ENCODE measurements around the gene GLT6D1. TPM values are rescaled to one million over a fixed set of nuclear protein-coding genes. Genes with fewer than 3 reads are reported as not detected.

The GLT6D1 gene
- total RNA-seq, 4 donors from 2014 or later: not detected

- no peak for DNase-seq
- Histone ChIP-seq H3K27ac (no peak overlapping the region), H3K4me3 (no peak overlapping the region), H3K4me1 (no peaks in the 10 kb centered on the region), H3K9me3 (no peaks in the 10 kb centered on the region), H3K27me3 (peaks cover 17% of the 10 kb centered on the region), H3K36me3 (no peaks in the 10 kb centered on the region)
- in situ Hi-C loops (cut with MboI; ENCODE audit: low pct_ligation_motif_present in 1 of 4, low pct_unique_long_range_greater_than_20kb in 1 of 4, low sequenced_read_pairs in 3 of 4) (no loop called here), intact Hi-C loops (cut with DNase I; ENCODE audit: low total_unique reads) (no loop called here)
- no peak for TF ChIP-seq POLR2A (IDR thresholded peaks at IDR 0.05)
- TF ChIP-seq EP300 (IDR thresholded peaks at IDR 0.05; ENCODE audit: low read depth): no peak
- no peak for TF ChIP-seq CTCF (IDR thresholded peaks at IDR 0.05)
- no peak for TF ChIP-seq POLR2AphosphoS5 (IDR thresholded peaks at IDR 0.05)
- WGBS, 2 donors (ENCODE audit: low coverage in 1 of 2): 74 to 100% methylated on average over 2 to 34 of the region's 34 CpGs
Observed at GRCh38 chr9:135616619-135617537, 22.5 kb downstream of the GLT6D1 start.

GRCh38 chr9:135615666-135616618 lies 23.4 kb downstream of the GLT6D1 start:
- DNase-seq: no peak
- Histone ChIP-seq H3K4me3 (no peak overlapping the region), H3K27ac (no peak overlapping the region), H3K36me3 (no peaks in the 10 kb centered on the region), H3K9me3 (no peaks in the 10 kb centered on the region), H3K27me3 (peaks cover 17% of the 10 kb centered on the region), H3K4me1 (no peaks in the 10 kb centered on the region)
- TF ChIP-seq POLR2A (IDR thresholded peaks at IDR 0.05) (no peak), CTCF (IDR thresholded peaks at IDR 0.05) (no peak), POLR2AphosphoS5 (IDR thresholded peaks at IDR 0.05) (no peak), EP300 (IDR thresholded peaks at IDR 0.05; ENCODE audit: low read depth) (no peak)
- intact Hi-C loops (cut with DNase I; ENCODE audit: low total_unique reads): no loop called here
- in situ Hi-C loops (cut with MboI; ENCODE audit: low pct_ligation_motif_present in 1 of 4, low pct_unique_long_range_greater_than_20kb in 1 of 4, low sequenced_read_pairs in 3 of 4): no loop called here
- WGBS, 2 donors (ENCODE audit: low coverage in 1 of 2): 61% methylated on average over 29 of the region's 31 CpGs; no CpG with 5 or more reads in 1 of the 2 donors

- no peaks in the 10 kb centered on the region for H3K36me3 ChIP-seq
- H3K27me3 ChIP-seq: peaks cover 15% of the 10 kb centered on the region
- no peak for TF ChIP-seq EP300 (IDR thresholded peaks at IDR 0.05; ENCODE audit: low read depth)
- no peak for TF ChIP-seq POLR2AphosphoS5 (IDR thresholded peaks at IDR 0.05)
- no peak for TF ChIP-seq POLR2A (IDR thresholded peaks at IDR 0.05)
- TF ChIP-seq CTCF (IDR thresholded peaks at IDR 0.05): no peak
- no peaks in the 10 kb centered on the region for H3K9me3 ChIP-seq
- in situ Hi-C loops (cut with MboI; ENCODE audit: low pct_ligation_motif_present in 1 of 4, low pct_unique_long_range_greater_than_20kb in 1 of 4, low sequenced_read_pairs in 3 of 4) (no loop called here), intact Hi-C loops (cut with DNase I; ENCODE audit: low total_unique reads) (no loop called here)
- no peak overlapping the region for H3K27ac ChIP-seq
- DNase-seq: no peak
- no peaks in the 10 kb centered on the region for H3K4me1 ChIP-seq
- H3K4me3 ChIP-seq: no peak overlapping the region
- 79% methylated on average over 27 of the region's 29 CpGs; no CpG with 5 or more reads in 1 of the 2 donors for WGBS, 2 donors (ENCODE audit: low coverage in 1 of 2)
Observed at GRCh38 chr9:135614821-135615665, 24.3 kb downstream of the GLT6D1 start.

Measured in transverse colon (tissue), 4 donors.